Measurements from ENCODE around the gene SKIDA1.

The SKIDA1 gene

GRCh38 chr10:21488957-21489446, 36.5 kb downstream of the SKIDA1 start:
- no peak for ATAC-seq
- TF ChIP-seq ZFP30 (CRISPR knock-in tag; IDR thresholded peaks at IDR 0.05) (no peak), GLIS3 (CRISPR knock-in tag; IDR thresholded peaks at IDR 0.05) (no peak), TCF4 (CRISPR knock-in tag; IDR thresholded peaks at IDR 0.05; ENCODE audit: borderline replicate concordance) (no peak), RARB (CRISPR knock-in tag; IDR thresholded peaks at IDR 0.05) (no peak), CSRNP3 (CRISPR knock-in tag; IDR thresholded peaks at IDR 0.05) (no peak)

- no peak for TF ChIP-seq TOX (CRISPR knock-in tag; IDR thresholded peaks at IDR 0.05; ENCODE audit: borderline replicate concordance)
- no peak for TF ChIP-seq ZC3H10 (CRISPR knock-in tag; IDR thresholded peaks at IDR 0.05)
- TF ChIP-seq CSRNP3 (CRISPR knock-in tag; IDR thresholded peaks at IDR 0.05), result no peak
- no peak for TF ChIP-seq CSDC2 (CRISPR knock-in tag; IDR thresholded peaks at IDR 0.05)
- TF ChIP-seq ZNF8 (CRISPR knock-in tag; IDR thresholded peaks at IDR 0.05), result no peak
- TF ChIP-seq TSHZ2 (CRISPR knock-in tag; IDR thresholded peaks at IDR 0.05), result no peak
- TF ChIP-seq ARNTL (CRISPR knock-in tag; IDR thresholded peaks at IDR 0.05; ENCODE audit: borderline replicate concordance, low read depth), result no peak
- TF ChIP-seq BACH2 (CRISPR knock-in tag; IDR thresholded peaks at IDR 0.05; ENCODE audit: borderline replicate concordance), result no peak
- ATAC-seq, result no peak
These were observed 37.1 kb downstream of the SKIDA1 start for GRCh38 chr10:21488246-21488956.

GRCh38 chr10:21487416-21488180, 37.9 kb downstream of the SKIDA1 start:
- TF ChIP-seq ISL1 (CRISPR knock-in tag; IDR thresholded peaks at IDR 0.05), result no peak
- no peak for TF ChIP-seq CSDC2 (CRISPR knock-in tag; IDR thresholded peaks at IDR 0.05)
- TF ChIP-seq BACH2 (CRISPR knock-in tag; IDR thresholded peaks at IDR 0.05; ENCODE audit: borderline replicate concordance), result no peak
- TF ChIP-seq ZNF8 (CRISPR knock-in tag; IDR thresholded peaks at IDR 0.05), result no peak
- TF ChIP-seq ZFP3 (CRISPR knock-in tag; IDR thresholded peaks at IDR 0.05), result no peak
- no peak for TF ChIP-seq GLIS3 (CRISPR knock-in tag; IDR thresholded peaks at IDR 0.05)
- no peak for TF ChIP-seq TCF4 (CRISPR knock-in tag; IDR thresholded peaks at IDR 0.05; ENCODE audit: borderline replicate concordance)
- no peak for TF ChIP-seq CREB5 (CRISPR knock-in tag; IDR thresholded peaks at IDR 0.05; ENCODE audit: low read depth)
- no peak for TF ChIP-seq TSHZ2 (CRISPR knock-in tag; IDR thresholded peaks at IDR 0.05)
- no peak for TF ChIP-seq ZNF565 (CRISPR knock-in tag; conservative IDR thresholded peaks at IDR 0.05; ENCODE audit: low read depth)
- TF ChIP-seq PPARA (CRISPR knock-in tag; IDR thresholded peaks at IDR 0.05; ENCODE audit: borderline replicate concordance), result no peak
- no peak for TF ChIP-seq TOX (CRISPR knock-in tag; IDR thresholded peaks at IDR 0.05; ENCODE audit: borderline replicate concordance)
- no peak for TF ChIP-seq ARNTL (CRISPR knock-in tag; IDR thresholded peaks at IDR 0.05; ENCODE audit: borderline replicate concordance, low read depth)
- TF ChIP-seq ZNF70 (CRISPR knock-in tag; IDR thresholded peaks at IDR 0.05), result no peak
- no peak for TF ChIP-seq ZFP30 (CRISPR knock-in tag; IDR thresholded peaks at IDR 0.05)
- TF ChIP-seq CSRNP3 (CRISPR knock-in tag; IDR thresholded peaks at IDR 0.05), result no peak
- TF ChIP-seq SNAI2 (CRISPR knock-in tag; IDR thresholded peaks at IDR 0.05), result no peak
- TF ChIP-seq PATZ1 (CRISPR knock-in tag; IDR thresholded peaks at IDR 0.05; ENCODE audit: borderline replicate concordance), result no peak

More at GRCh38 chr10:21487416-21488180, 37.9 kb downstream of the SKIDA1 start:
- no peak for ATAC-seq
